Transverse colon (tissue), 4 donors: Measurements from ENCODE around the gene ETV6.

ENCODE experiments used
- CTCF ChIP-seq, 5 experiments: fragments of 200-600 bp in 3 of 5; fragments of 450-650 bp in 2 of 5; sonication (generic) in 3 of 5; IDR thresholded peaks; 1 replicate in 2 of 5; 2 replicates in 3 of 5; pipeline ENCODE4 v1.5.1; 2016 to 2017; ENCODE audit warnings: antibody characterized with exemption in 5 of 5, inconsistent platforms in 3 of 5, mild to moderate bottlenecking in 2 of 5, moderate library complexity in 1 of 5
- EP300 ChIP-seq: sonication (generic); formaldehyde crosslinking; IDR thresholded peaks from one replicate; pipeline ENCODE4 v1.6.1; 2017; ENCODE audit warnings: antibody characterized with exemption, low read depth
- POLR2A ChIP-seq: fragments of 450-650 bp; IDR thresholded peaks from one replicate; pipeline ENCODE4 v1.6.1; 2016; ENCODE audit warnings: antibody characterized with exemption, mild to moderate bottlenecking, moderate library complexity
- POLR2AphosphoS5 ChIP-seq, 3 donors: sonication (generic); formaldehyde crosslinking; IDR thresholded peaks; one replicate each; pipeline ENCODE4 v1.6.1; 2016; ENCODE audit warnings: antibody characterized with exemption in 3 of 3

GRCh38 chr12:11902525-11902875, 253.0 kb downstream of the ETV6 start:
- TF ChIP-seq CTCF (IDR thresholded peaks at IDR 0.05) (no peak), POLR2AphosphoS5 (IDR thresholded peaks at IDR 0.05) (no peak), POLR2A (no peak), EP300 (no peak)
